K562 (cell line): ENCODE data around the gene DNAH1. TPM values are rescaled to one million over a fixed set of nuclear protein-coding genes. Genes with fewer than 3 reads are reported as not detected.

Experiments used
- CREM ChIP-seq: IDR thresholded peaks from 2 replicates; pipeline ENCODE4 v1.6.1; 2014; ENCODE audit warnings: antibody characterized with exemption, low read depth
- EP400 ChIP-seq: fragments of 450-650 bp; IDR thresholded peaks from 2 replicates; pipeline ENCODE4 v1.6.1; 2017; ENCODE audit warnings: antibody characterized with exemption, mild to moderate bottlenecking, moderate library complexity
- FOXK2 ChIP-seq, 2 experiments: fragments of 450-650 bp; IDR thresholded peaks in 1 of 2; conservative IDR thresholded peaks in 1 of 2; 2 replicates each; pipeline ENCODE4 v1.6.1; 2016; ENCODE audit warnings: low read depth in 2 of 2, mild to moderate bottlenecking in 1 of 2
- HDGF ChIP-seq: fragments of 450-650 bp; IDR thresholded peaks from 2 replicates; pipeline ENCODE4 v1.6.1; 2016
- KAT8 ChIP-seq: fragments of 450-650 bp; IDR thresholded peaks from 2 replicates; pipeline ENCODE4 v1.6.1; 2016; ENCODE audit warnings: low read depth, mild to moderate bottlenecking
- MNT ChIP-seq, 2 experiments: fragments of 450-650 bp; conservative IDR thresholded peaks; 2 replicates each; pipeline ENCODE4 v1.6.1; 2017; ENCODE audit warnings: mild to moderate bottlenecking in 2 of 2, moderate library complexity in 2 of 2
- MYNN ChIP-seq, 2 experiments: sonication (generic); formaldehyde crosslinking in 1 of 2; IDR thresholded peaks; 2 replicates each; pipeline versions ENCODE4 v1.5.0 to v1.6.1; 2016 to 2020; ENCODE audit warnings: antibody characterized with exemption in 1 of 2, missing genetic modification reagents in 1 of 2
- SFPQ ChIP-seq: fragments of 200-400 bp; formaldehyde crosslinking; IDR thresholded peaks from 2 replicates; pipeline ENCODE4 v1.6.1; 2017; ENCODE audit warnings: mild to moderate bottlenecking, low read depth, low read length, moderate library complexity
- TAL1 ChIP-seq: fragments of 450-650 bp; IDR thresholded peaks from 2 replicates; pipeline ENCODE4 v1.6.1; 2016; ENCODE audit warnings: mild to moderate bottlenecking
- ZBTB8A ChIP-seq: fragments of 450-650 bp; IDR thresholded peaks from 2 replicates; pipeline ENCODE4 v1.6.1; 2018; ENCODE audit warnings: mild to moderate bottlenecking, moderate library complexity; ENCODE audit not compliant: partially characterized antibody
- ZMIZ1 ChIP-seq, 2 experiments: fragments of 150-350 bp in 1 of 2; IDR thresholded peaks; 2 replicates each; pipeline ENCODE4 v1.6.1; 2012 to 2016; ENCODE audit warnings: low read depth in 2 of 2, low read length in 2 of 2, mild to moderate bottlenecking in 1 of 2, moderate library complexity in 1 of 2
- ZNF217 ChIP-seq: sonication (generic); formaldehyde crosslinking; IDR thresholded peaks from 2 replicates; pipeline ENCODE4 v1.8.0; 2022; ENCODE audit warnings: mild to moderate bottlenecking, missing genetic modification reagents
- ZNF277 ChIP-seq: fragments of 250-450 bp; sonication (Bioruptor Pico); IDR thresholded peaks from 2 replicates; pipeline ENCODE4 v1.8.0; 2022; ENCODE audit warnings: inconsistent platforms, mild to moderate bottlenecking, moderate library complexity, borderline replicate concordance
- ZNF444 ChIP-seq: fragments of 250-450 bp; sonication (Bioruptor Pico); IDR thresholded peaks from 2 replicates; pipeline ENCODE4 v1.4.0; 2020; ENCODE audit warnings: mild to moderate bottlenecking, moderate library complexity
- ZNF639 ChIP-seq, 2 experiments: fragments of 200-800 bp in 1 of 2; sonication (Bioruptor generic) in 1 of 2; sonication (generic) in 1 of 2; formaldehyde crosslinking in 1 of 2; IDR thresholded peaks in 1 of 2; conservative IDR thresholded peaks in 1 of 2; 2 replicates each; pipeline versions ENCODE4 v1.5.0 to v1.6.1; 2016 to 2020; ENCODE audit warnings: missing compliant biosample characterization in 1 of 2, missing genetic modification characterization in 1 of 2, missing genetic modification reagents in 1 of 2
- polyA plus RNA-seq, 8 experiments: library from polyadenylated mRNA; depleted of rRNA in 4 of 8; stranded (reverse) in 5 of 8; unstranded in 3 of 8; fragments of >200 nt; fragmentation: Nextera tagmentation in 2 of 8; fragmentation: Illumina TruSeq in 1 of 8; extraction: Ambion mirVana in 2 of 8; extraction: Trizol in 1 of 8; gene quantifications; 2 replicates each; pipeline versions ENCODE4 v1.2.1 to v1.2.3, GENCODE V29; 2011 to 2014; ENCODE audit warnings: inconsistent platforms in 1 of 8, missing spikeins in 1 of 8
- total RNA-seq, 7 experiments: library from RNA; depleted of rRNA in 6 of 7; stranded (reverse); fragments of >200 nt in 6 of 7; fragmentation: Illumina TruSeq in 2 of 7; extraction: Trizol in 2 of 7; gene quantifications; 2 replicates each; pipeline versions ENCODE4 v1.2.1 to v1.2.3, GENCODE V29; 2011 to 2021; ENCODE audit warnings: low replicate concordance in 1 of 7

DNAH1 gene
- total and polyA plus RNA-seq, 9 of the 15 experiments (the other 6 are each of a cell fraction or from before 2014, with no cell fraction given) = 0.04 to 0.84 (median 0.50) TPM

- TF ChIP-seq MYNN (IDR thresholded peaks at IDR 0.05) (no peak; the same call in 1 of the 2 replicates), MYNN (CRISPR knock-in tag; IDR thresholded peaks at IDR 0.05) (no peak), SFPQ (no peak), ZMIZ1 (IDR thresholded peaks at IDR 0.05; ENCODE audit: low read depth in 2 of 2, low read length in 2 of 2) (no peak), ZBTB8A (no peak), MNT (conservative IDR thresholded peaks at IDR 0.05) (peak in 1 of 2 experiments; percentile 64; a peak in 3 of 4 replicates), ZNF444 (CRISPR knock-in tag) (no peak), KAT8 (no peak), ZNF217 (no peak), FOXK2 (conservative IDR thresholded peaks at IDR 0.05 in 1 of 2, IDR thresholded peaks at IDR 0.05 in 1 of 2; ENCODE audit: low read depth in 2 of 2) (no peak), ZNF277 (no peak), ZNF639 (CRISPR knock-in tag; conservative IDR thresholded peaks at IDR 0.05 in 1 of 2, IDR thresholded peaks at IDR 0.05 in 1 of 2) (no peak), EP400 (peak; percentile 35; the same call in 1 of the 2 replicates), HDGF (peak; percentile 36; the same call in 1 of the 2 replicates), CREM (0 out of 2 replicates have a peak, but pooled peaks have one; percentile 20), TAL1 (no peak)
Measured at GRCh38 chr3:52277071-52277964, 38.8 kb upstream of the DNAH1 start (continued).
